Measurements from ENCODE around the gene ACOXL.

The ACOXL gene

DNA sequence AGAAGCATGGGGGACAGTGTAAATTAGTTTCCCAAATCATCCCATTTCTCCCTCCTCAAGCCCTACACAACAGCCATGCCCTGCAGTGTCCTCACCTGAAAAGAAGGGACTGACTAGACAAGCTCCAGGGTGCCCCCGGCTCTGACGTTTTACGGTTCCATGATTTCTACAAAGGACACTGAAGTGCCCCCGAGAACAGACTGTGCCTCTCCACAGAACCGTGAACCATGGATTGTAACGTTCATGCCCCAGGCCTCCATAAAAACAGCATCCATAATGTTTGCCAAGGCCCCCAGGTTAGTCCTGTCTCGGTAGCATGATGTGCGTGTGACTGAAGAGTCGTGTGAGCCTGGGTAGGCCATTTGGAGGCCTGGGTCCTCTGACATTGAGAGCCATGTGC lies 7.0 kb upstream of the ACOXL start:
- Histone ChIP-seq H3K79me1 (ENCODE audit: low read length) (no peaks in the 10 kb centered on the region), H4K8ac (ENCODE audit: low read depth, low read length) (no peak overlapping the region), H3K14ac (ENCODE audit: low read length) (no peak overlapping the region), H3K9ac (ENCODE audit: low read length) (no peak overlapping the region), H3K27ac (ENCODE audit: low read depth, low read length) (no peak overlapping the region), H3K79me2 (ENCODE audit: control insufficient read depth, insufficient read depth, low read length, poor library complexity) (no peaks in the 10 kb centered on the region), H3K4me2 (ENCODE audit: low read length) (no peak overlapping the region), H3K18ac (ENCODE audit: low read length) (no peak overlapping the region), H3K36me3 (ENCODE audit: control insufficient read depth in 1 of 2, insufficient read depth in 2 of 2, low read length in 2 of 2) (no peaks in the 10 kb centered on the region), H3K4me1 (ENCODE audit: control insufficient read depth in 1 of 2, insufficient read depth in 2 of 2, low read length in 2 of 2) (peaks cover 0 to 3% of the 10 kb centered on the region in 2 experiments), H2AK5ac (ENCODE audit: low read length) (no peak overlapping the region), H3K27me3 (ENCODE audit: insufficient read depth, low read length) (no peaks in the 10 kb centered on the region), H3K23ac (ENCODE audit: low read length) (no peak overlapping the region), H3K4me3 (ENCODE audit: low read depth, low read length) (no peak overlapping the region), H2BK12ac (ENCODE audit: low read length) (no peak overlapping the region), H2AFZ (ENCODE audit: insufficient read depth, low read length, poor library complexity) (no peak overlapping the region), H3K9me3 (ENCODE audit: insufficient read depth, low read depth, low read length) (no peaks in the 10 kb centered on the region), H2BK120ac (ENCODE audit: insufficient read depth, low read length, poor library complexity) (no peak overlapping the region), H3K4ac (ENCODE audit: low read depth, low read length) (no peak overlapping the region), H4K12ac (ENCODE audit: low read depth, low read length) (no peak overlapping the region), H4K91ac (ENCODE audit: low read depth, low read length) (no peak overlapping the region), H2BK5ac (ENCODE audit: low read depth, low read length, poor library complexity) (no peak overlapping the region)
- no CpG with 5 or more reads among the region's 9 CpGs for WGBS (ENCODE audit: extremely low coverage, insufficient coverage, insufficient read length)
- no peak for DNase-seq

DNA sequence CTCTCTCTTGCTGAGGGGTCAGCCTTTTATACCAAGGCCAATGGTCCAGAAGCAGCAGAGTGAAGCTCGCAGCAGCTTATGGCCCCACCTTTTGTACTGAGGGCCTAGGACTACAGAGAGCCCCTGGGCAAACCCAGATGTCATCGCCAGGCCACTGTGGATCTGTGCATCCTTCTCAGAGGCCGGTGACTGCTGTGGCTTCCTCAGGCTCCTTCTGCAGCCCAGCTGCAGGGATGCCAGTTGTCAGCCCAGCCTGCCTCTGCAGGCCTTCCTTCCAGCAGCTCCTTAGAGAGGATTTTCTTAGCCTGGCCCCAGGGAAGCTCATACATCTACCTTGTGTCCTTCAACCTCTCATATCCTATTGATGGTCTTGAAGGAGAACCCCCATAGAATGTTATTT lies 6.5 kb upstream of the ACOXL start:
- no peak overlapping the region for H4K91ac ChIP-seq (ENCODE audit: low read depth, low read length)

DNA sequence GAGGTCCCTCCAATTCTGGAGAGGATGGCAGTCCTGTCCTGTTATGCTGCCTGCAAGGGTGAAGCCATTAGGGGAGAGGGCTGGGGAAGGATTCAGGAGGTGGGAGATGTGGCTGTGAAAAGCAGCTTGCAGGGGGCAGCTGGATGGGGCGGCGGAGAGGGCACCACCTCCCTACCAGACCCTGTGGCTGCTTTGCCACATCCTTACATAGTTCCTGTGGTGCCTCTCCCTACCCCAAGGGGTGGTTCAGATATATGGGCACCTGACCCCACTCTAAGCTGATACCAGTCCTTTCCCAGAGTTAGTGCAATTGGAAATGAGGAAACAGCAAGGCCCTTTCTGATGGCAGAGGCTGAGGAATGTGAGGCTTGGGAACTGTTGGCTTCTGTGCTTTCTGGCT lies 6.1 kb upstream of the ACOXL start:
- no peak overlapping the region for H2AK5ac ChIP-seq (ENCODE audit: low read length)

More for the DNA sequence above, 6.5 kb upstream of the ACOXL start:
- no peak overlapping the region for H3K4me3 ChIP-seq (ENCODE audit: low read depth, low read length)
- no peak overlapping the region for H3K4ac ChIP-seq (ENCODE audit: low read depth, low read length)
- no peak overlapping the region for H3K23ac ChIP-seq (ENCODE audit: low read length)
- no peaks in the 10 kb centered on the region for H3K4me1 ChIP-seq (ENCODE audit: control insufficient read depth in 1 of 2, insufficient read depth in 2 of 2, low read length in 2 of 2)
- no peaks in the 10 kb centered on the region for H3K9me3 ChIP-seq (ENCODE audit: insufficient read depth, low read depth, low read length)
- H4K12ac ChIP-seq (ENCODE audit: low read depth, low read length), result no peak overlapping the region
- H3K27ac ChIP-seq (ENCODE audit: low read depth, low read length), result no peak overlapping the region
- no peak for DNase-seq
- H3K27me3 ChIP-seq (ENCODE audit: insufficient read depth, low read length), result no peaks in the 10 kb centered on the region
- H3K79me1 ChIP-seq (ENCODE audit: low read length), result no peaks in the 10 kb centered on the region
- H2AK5ac ChIP-seq (ENCODE audit: low read length), result no peak overlapping the region
- no peaks in the 10 kb centered on the region for H3K36me3 ChIP-seq (ENCODE audit: control insufficient read depth in 1 of 2, insufficient read depth in 2 of 2, low read length in 2 of 2)
- H3K14ac ChIP-seq (ENCODE audit: low read length), result no peak overlapping the region
- H2BK12ac ChIP-seq (ENCODE audit: low read length), result no peak overlapping the region
- H3K79me2 ChIP-seq (ENCODE audit: control insufficient read depth, insufficient read depth, low read length, poor library complexity), result no peaks in the 10 kb centered on the region
- no peak overlapping the region for H2BK5ac ChIP-seq (ENCODE audit: low read depth, low read length, poor library complexity)
- no peak overlapping the region for H2AFZ ChIP-seq (ENCODE audit: insufficient read depth, low read length, poor library complexity)
- no peak overlapping the region for H3K9ac ChIP-seq (ENCODE audit: low read length)
- no peak overlapping the region for H3K4me2 ChIP-seq (ENCODE audit: low read length)
- no peak overlapping the region for H2BK120ac ChIP-seq (ENCODE audit: insufficient read depth, low read length, poor library complexity)
- H3K18ac ChIP-seq (ENCODE audit: low read length), result no peak overlapping the region
- no peak overlapping the region for H4K8ac ChIP-seq (ENCODE audit: low read depth, low read length)
- no CpG with 5 or more reads among the region's 3 CpGs for WGBS (ENCODE audit: extremely low coverage, insufficient coverage, insufficient read length)

DNA sequence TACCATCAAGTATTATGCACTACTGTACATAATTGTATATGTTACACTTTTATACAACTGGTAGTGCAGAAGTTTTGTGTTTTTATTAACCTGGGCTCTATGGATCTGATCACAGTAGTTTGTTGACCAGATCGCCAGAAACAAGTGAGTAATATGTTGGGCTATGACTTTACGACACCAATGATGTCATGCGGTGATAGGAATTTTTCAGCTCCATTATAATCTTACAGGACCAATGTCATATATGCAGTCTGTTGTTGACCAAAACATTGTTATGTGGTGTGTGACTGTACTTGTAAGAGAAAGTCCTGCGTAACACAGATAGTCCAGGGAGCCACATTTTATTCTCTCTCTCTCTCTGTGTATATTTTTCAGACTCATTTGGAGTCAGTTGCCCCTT lies 4.5 kb upstream of the ACOXL start:
- DNase-seq, result peak; percentile 54 to 85
- WGBS (ENCODE audit: extremely low coverage, insufficient coverage, insufficient read length), result no CpG with 5 or more reads among the region's 4 CpGs
- no peak overlapping the region for H3K14ac ChIP-seq (ENCODE audit: low read length)
- H3K4me3 ChIP-seq (ENCODE audit: low read depth, low read length), result no peak overlapping the region
- H2BK5ac ChIP-seq (ENCODE audit: low read depth, low read length, poor library complexity), result no peak overlapping the region
- no peaks in the 10 kb centered on the region for H3K79me2 ChIP-seq (ENCODE audit: control insufficient read depth, insufficient read depth, low read length, poor library complexity)
- H3K9me3 ChIP-seq (ENCODE audit: insufficient read depth, low read depth, low read length), result peaks cover 7% of the 10 kb centered on the region
- no peak overlapping the region for H2BK120ac ChIP-seq (ENCODE audit: insufficient read depth, low read length, poor library complexity)
- H3K4me2 ChIP-seq (ENCODE audit: low read length), result no peak overlapping the region
- H3K23ac ChIP-seq (ENCODE audit: low read length), result no peak overlapping the region
- no peak overlapping the region for H2AK5ac ChIP-seq (ENCODE audit: low read length)
- no peak overlapping the region for H4K8ac ChIP-seq (ENCODE audit: low read depth, low read length)
- H3K27me3 ChIP-seq (ENCODE audit: insufficient read depth, low read length), result peaks cover 19% of the 10 kb centered on the region
- peaks cover 1% of the 10 kb centered on the region for H3K79me1 ChIP-seq (ENCODE audit: low read length)
- no peak overlapping the region for H3K4ac ChIP-seq (ENCODE audit: low read depth, low read length)
- peaks cover 7 to 9% of the 10 kb centered on the region in 2 experiments for H3K4me1 ChIP-seq (ENCODE audit: control insufficient read depth in 1 of 2, insufficient read depth in 2 of 2, low read length in 2 of 2)
- no peaks in the 10 kb centered on the region for H3K36me3 ChIP-seq (ENCODE audit: control insufficient read depth in 1 of 2, insufficient read depth in 2 of 2, low read length in 2 of 2)
- no peak overlapping the region for H4K12ac ChIP-seq (ENCODE audit: low read depth, low read length)
- H2AFZ ChIP-seq (ENCODE audit: insufficient read depth, low read length, poor library complexity), result no peak overlapping the region
- no peak overlapping the region for H3K18ac ChIP-seq (ENCODE audit: low read length)
- no peak overlapping the region for H4K91ac ChIP-seq (ENCODE audit: low read depth, low read length)
- H3K9ac ChIP-seq (ENCODE audit: low read length), result no peak overlapping the region
- no peak overlapping the region for H2BK12ac ChIP-seq (ENCODE audit: low read length)
- no peak overlapping the region for H3K27ac ChIP-seq (ENCODE audit: low read depth, low read length)

More for the DNA sequence above, 6.1 kb upstream of the ACOXL start:
- peaks cover 3% of the 10 kb centered on the region for H3K27me3 ChIP-seq (ENCODE audit: insufficient read depth, low read length)
- no peaks in the 10 kb centered on the region for H3K79me2 ChIP-seq (ENCODE audit: control insufficient read depth, insufficient read depth, low read length, poor library complexity)
- H2BK120ac ChIP-seq (ENCODE audit: insufficient read depth, low read length, poor library complexity), result no peak overlapping the region
- no peak for DNase-seq
- H3K4me1 ChIP-seq (ENCODE audit: control insufficient read depth in 1 of 2, insufficient read depth in 2 of 2, low read length in 2 of 2), result no peaks in the 10 kb centered on the region
- H3K36me3 ChIP-seq (ENCODE audit: control insufficient read depth in 1 of 2, insufficient read depth in 2 of 2, low read length in 2 of 2), result no peaks in the 10 kb centered on the region
- H3K4ac ChIP-seq (ENCODE audit: low read depth, low read length), result no peak overlapping the region
- H3K9ac ChIP-seq (ENCODE audit: low read length), result no peak overlapping the region
- no CpG with 5 or more reads among the region's 2 CpGs for WGBS (ENCODE audit: extremely low coverage, insufficient coverage, insufficient read length)
- H4K91ac ChIP-seq (ENCODE audit: low read depth, low read length), result no peak overlapping the region
- H4K8ac ChIP-seq (ENCODE audit: low read depth, low read length), result no peak overlapping the region
- H4K12ac ChIP-seq (ENCODE audit: low read depth, low read length), result no peak overlapping the region
- no peak overlapping the region for H2BK12ac ChIP-seq (ENCODE audit: low read length)
- no peak overlapping the region for H3K4me3 ChIP-seq (ENCODE audit: low read depth, low read length)
- no peak overlapping the region for H3K4me2 ChIP-seq (ENCODE audit: low read length)
- H3K9me3 ChIP-seq (ENCODE audit: insufficient read depth, low read depth, low read length), result no peaks in the 10 kb centered on the region
- H3K79me1 ChIP-seq (ENCODE audit: low read length), result no peaks in the 10 kb centered on the region
- H3K14ac ChIP-seq (ENCODE audit: low read length), result no peak overlapping the region
- H3K18ac ChIP-seq (ENCODE audit: low read length), result no peak overlapping the region
- H3K27ac ChIP-seq (ENCODE audit: low read depth, low read length), result no peak overlapping the region
- H3K23ac ChIP-seq (ENCODE audit: low read length), result no peak overlapping the region
- H2AFZ ChIP-seq (ENCODE audit: insufficient read depth, low read length, poor library complexity), result no peak overlapping the region
- H2BK5ac ChIP-seq (ENCODE audit: low read depth, low read length, poor library complexity), result no peak overlapping the region
